ENCODE results near the gene CST7. TPM values are rescaled to one million over a fixed set of nuclear protein-coding genes. Genes with fewer than 3 reads are reported as not detected.
"Not testable (repeated sequence)": the region's sequence is repeated elsewhere in the genome, so short reads cannot be mapped to it uniquely, and the experiment has no call there.

CST7 gene
- total RNA-seq, 1 experiment from 2014 or later = not detected

- H3K4me3 Mint-ChIP-seq (ENCODE audit: low read depth, unreplicated experiment); H3K27ac Mint-ChIP-seq (ENCODE audit: unreplicated experiment); H3K9me3 Mint-ChIP-seq (ENCODE audit: low read depth, unreplicated experiment); H3K36me3 Mint-ChIP-seq (ENCODE audit: insufficient read depth, unreplicated experiment); CTCF ChIA-PET; BruUV-seq (replicated peaks); H3K4me1 Mint-ChIP-seq (ENCODE audit: low read depth, unreplicated experiment); DNase-seq; H3K27me3 Mint-ChIP-seq (ENCODE audit: unreplicated experiment); intact Hi-C loops (cut with micrococcal nuclease; ENCODE audit: unreplicated experiment): not testable (repeated sequence)
These were observed 19.8 kb upstream of the CST7 start for GRCh38 chr20:24929259-24929658.

- H3K4me1 Mint-ChIP-seq (ENCODE audit: low read depth, unreplicated experiment); intact Hi-C loops (cut with micrococcal nuclease; ENCODE audit: unreplicated experiment); BruUV-seq (replicated peaks); H3K36me3 Mint-ChIP-seq (ENCODE audit: insufficient read depth, unreplicated experiment); CTCF ChIA-PET; H3K9me3 Mint-ChIP-seq (ENCODE audit: low read depth, unreplicated experiment); H3K27me3 Mint-ChIP-seq (ENCODE audit: unreplicated experiment): not testable (repeated sequence)
- peak overlapping the region; percentile 63 for H3K4me3 Mint-ChIP-seq (ENCODE audit: low read depth, unreplicated experiment)
- DNase-seq = peak; percentile 45
- H3K27ac Mint-ChIP-seq (ENCODE audit: unreplicated experiment) = peak overlapping the region; percentile 58
These were observed 19.0 kb upstream of the CST7 start for GRCh38 chr20:24929867-24930723.

GRCh38 chr20:24930724-24931688 is 18.1 kb upstream of the CST7 start:
- DNase-seq; CTCF ChIA-PET; H3K9me3 Mint-ChIP-seq (ENCODE audit: low read depth, unreplicated experiment); H3K27me3 Mint-ChIP-seq (ENCODE audit: unreplicated experiment); H3K36me3 Mint-ChIP-seq (ENCODE audit: insufficient read depth, unreplicated experiment); intact Hi-C loops (cut with micrococcal nuclease; ENCODE audit: unreplicated experiment); H3K4me1 Mint-ChIP-seq (ENCODE audit: low read depth, unreplicated experiment): not testable (repeated sequence)
- peak overlapping the region; percentile 58 for H3K27ac Mint-ChIP-seq (ENCODE audit: unreplicated experiment)
- peak overlapping the region; percentile 63 for H3K4me3 Mint-ChIP-seq (ENCODE audit: low read depth, unreplicated experiment)
- BruUV-seq (replicated peaks) = TSS peak; percentile 92

GRCh38 chr20:24931893-24932292 is 17.2 kb upstream of the CST7 start:
- BruUV-seq (replicated peaks); H3K9me3 Mint-ChIP-seq (ENCODE audit: low read depth, unreplicated experiment); H3K4me1 Mint-ChIP-seq (ENCODE audit: low read depth, unreplicated experiment); H3K27me3 Mint-ChIP-seq (ENCODE audit: unreplicated experiment); H3K4me3 Mint-ChIP-seq (ENCODE audit: low read depth, unreplicated experiment); CTCF ChIA-PET; intact Hi-C loops (cut with micrococcal nuclease; ENCODE audit: unreplicated experiment); DNase-seq; H3K36me3 Mint-ChIP-seq (ENCODE audit: insufficient read depth, unreplicated experiment); H3K27ac Mint-ChIP-seq (ENCODE audit: unreplicated experiment): not testable (repeated sequence)

- no peak for TF ChIP-seq CTCF (IDR thresholded peaks at IDR 0.05; ENCODE audit: unreplicated experiment)
- no peaks in the 10 kb centered on the region for H3K27me3 Mint-ChIP-seq (ENCODE audit: unreplicated experiment)
These were observed 15.7 kb upstream of the CST7 start for GRCh38 chr20:24933266-24933908.

More at GRCh38 chr20:24933266-24933908, 15.7 kb upstream of the CST7 start:
- intact Hi-C loops (cut with micrococcal nuclease; ENCODE audit: unreplicated experiment) = no loop called here
- Mint-ChIP-seq H3K4me1 (ENCODE audit: low read depth, unreplicated experiment) (no peaks in the 10 kb centered on the region), H3K27ac (ENCODE audit: unreplicated experiment) (no peak overlapping the region), H3K4me3 (ENCODE audit: low read depth, unreplicated experiment) (no peak overlapping the region), H3K36me3 (ENCODE audit: insufficient read depth, unreplicated experiment) (peaks cover 8% of the 10 kb centered on the region), H3K9me3 (ENCODE audit: low read depth, unreplicated experiment) (no peaks in the 10 kb centered on the region)
- CTCF ChIA-PET = no interaction called here
- no peak for DNase-seq
- BruUV-seq (replicated peaks) = no TSS peak

Data from Calu3 (cell line).